HL-60/S4 (cell line): ENCODE measurements around the gene DHRSX.
"Not testable (repeated sequence)": the region's sequence is repeated elsewhere in the genome, so short reads cannot be mapped to it uniquely, and the experiment has no call there.

Experiments
- in situ Hi-C: fragments of 300-500 bp; cut with MboI; formaldehyde crosslinking; loops from 2 replicates; pipeline ENCODE4 v1.14.3; 2022; ENCODE audit warnings: low sequenced_read_pairs

The DHRSX gene

GRCh38 chrX:2434270-2435163, 66.3 kb downstream of the DHRSX start:
- in situ Hi-C loops, result no loop called here

- in situ Hi-C loops, result no loop called here
Measured at GRCh38 chrX:2432298-2432863, 68.4 kb downstream of the DHRSX start.

- in situ Hi-C loops, result no loop called here
Measured at GRCh38 chrX:2430265-2430825, 70.4 kb downstream of the DHRSX start.

- in situ Hi-C loops, result no loop called here
Measured at GRCh38 chrX:2427737-2428136, 73.0 kb downstream of the DHRSX start.

GRCh38 chrX:2427147-2427546, 73.6 kb downstream of the DHRSX start:
- in situ Hi-C loops, result no loop called here

GRCh38 chrX:2426289-2426882, 74.4 kb downstream of the DHRSX start:
- in situ Hi-C loops, result no loop called here

- in situ Hi-C loops, result no loop called here
Measured at GRCh38 chrX:2425286-2426071, 75.3 kb downstream of the DHRSX start.

- in situ Hi-C loops, result no loop called here
Measured at GRCh38 chrX:2424317-2424716, 76.5 kb downstream of the DHRSX start.

GRCh38 chrX:2423899-2424298, 76.9 kb downstream of the DHRSX start:
- in situ Hi-C loops, result no loop called here

- in situ Hi-C loops, result no loop called here
Measured at GRCh38 chrX:2423282-2423681, 77.5 kb downstream of the DHRSX start.

- in situ Hi-C loops, result not testable (repeated sequence)
Measured at GRCh38 chrX:2419418-2419817, 81.4 kb downstream of the DHRSX start.

GRCh38 chrX:2418000-2418399, 82.8 kb downstream of the DHRSX start:
- in situ Hi-C loops, result no loop called here

GRCh38 chrX:2416851-2417604, 83.7 kb downstream of the DHRSX start:
- in situ Hi-C loops, result no loop called here

- in situ Hi-C loops, result no loop called here
Measured at GRCh38 chrX:2414384-2414783, 86.4 kb downstream of the DHRSX start.

GRCh38 chrX:2413969-2414368, 86.8 kb downstream of the DHRSX start:
- in situ Hi-C loops, result no loop called here

- in situ Hi-C loops, result no loop called here
Measured at GRCh38 chrX:2412131-2412530, 88.6 kb downstream of the DHRSX start.

- in situ Hi-C loops, result no loop called here
Measured at GRCh38 chrX:2410279-2411020, 90.3 kb downstream of the DHRSX start.

- in situ Hi-C loops, result no loop called here
Measured at GRCh38 chrX:2409796-2410195, 91.0 kb downstream of the DHRSX start.

GRCh38 chrX:2408856-2409255, 91.9 kb downstream of the DHRSX start:
- in situ Hi-C loops, result no loop called here
